Left renal cortex interstitium (tissue), 4 donors: ENCODE results near the gene SNTG2. TPM values are rescaled to one million over a fixed set of nuclear protein-coding genes. Genes with fewer than 3 reads are reported as not detected.

Experiments
- DNase-seq, 4 donors: peaks; one replicate each; pipeline ENCODE4 v3.0.0-alpha.2; 2013; ENCODE audit warnings: low read depth in 4 of 4, low spot score in 2 of 4, missing footprints in 1 of 4
- polyA plus RNA-seq, 4 donors: library from polyadenylated mRNA; unstranded; fragments of 120-200 nt; gene quantifications; one replicate each; pipeline ENCODE4 v1.2.1, GENCODE V29; 2013; ENCODE audit not compliant: insufficient read length in 4 of 4

The SNTG2 gene
- polyA plus RNA-seq, 4 donors: 1.8 to 2.9 (median 2.4) TPM

DNA sequence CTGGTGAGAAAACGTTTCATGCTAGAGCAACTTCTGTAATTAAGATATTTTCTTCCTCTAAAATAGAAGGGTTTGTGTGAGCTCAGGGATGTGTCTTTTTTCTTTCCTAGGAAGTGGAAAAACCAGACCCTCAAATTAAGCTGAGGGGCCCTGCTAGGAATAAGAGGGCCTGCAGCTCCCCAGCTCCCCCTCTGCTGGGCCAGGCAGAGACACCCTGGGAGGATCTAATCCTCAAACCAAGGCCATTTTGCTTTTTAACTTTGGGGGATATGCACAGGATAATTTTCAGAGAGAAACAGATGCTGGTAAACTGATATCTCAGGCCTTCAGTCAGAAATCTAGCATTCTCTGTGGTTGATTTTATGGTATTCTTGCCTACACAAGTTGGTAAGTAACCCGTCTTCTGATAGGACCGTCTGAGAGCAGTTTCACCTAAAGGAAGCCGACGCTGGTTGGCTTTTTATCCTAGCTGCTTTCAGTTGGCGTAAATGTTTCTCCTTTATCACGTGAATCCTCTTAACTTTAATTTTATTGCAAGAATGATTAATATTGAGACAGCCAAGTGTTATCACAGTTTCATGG lies 34.8 kb downstream of the SNTG2 start:
- DNase-seq: no peak

DNA sequence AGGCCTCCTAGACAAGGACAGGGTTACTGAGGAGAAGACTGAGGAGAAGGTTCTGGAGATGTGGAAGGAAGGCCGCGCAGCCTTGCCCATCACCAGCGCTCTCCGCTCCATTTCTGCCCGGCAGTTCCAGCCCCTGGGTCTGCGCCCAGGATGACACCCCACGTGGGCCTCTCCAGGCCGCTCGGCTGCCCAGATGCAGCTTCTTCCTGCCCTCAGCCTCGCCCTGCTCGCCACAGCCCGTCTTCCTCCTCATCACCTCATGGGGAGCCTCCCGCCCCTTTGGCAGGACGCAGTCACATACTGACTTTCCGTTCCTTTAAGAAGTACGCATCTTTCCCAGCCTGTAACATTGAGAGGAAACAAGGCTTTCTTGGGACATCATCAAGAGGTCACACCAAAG lies 37.1 kb downstream of the SNTG2 start:
- DNase-seq: no peak

DNA sequence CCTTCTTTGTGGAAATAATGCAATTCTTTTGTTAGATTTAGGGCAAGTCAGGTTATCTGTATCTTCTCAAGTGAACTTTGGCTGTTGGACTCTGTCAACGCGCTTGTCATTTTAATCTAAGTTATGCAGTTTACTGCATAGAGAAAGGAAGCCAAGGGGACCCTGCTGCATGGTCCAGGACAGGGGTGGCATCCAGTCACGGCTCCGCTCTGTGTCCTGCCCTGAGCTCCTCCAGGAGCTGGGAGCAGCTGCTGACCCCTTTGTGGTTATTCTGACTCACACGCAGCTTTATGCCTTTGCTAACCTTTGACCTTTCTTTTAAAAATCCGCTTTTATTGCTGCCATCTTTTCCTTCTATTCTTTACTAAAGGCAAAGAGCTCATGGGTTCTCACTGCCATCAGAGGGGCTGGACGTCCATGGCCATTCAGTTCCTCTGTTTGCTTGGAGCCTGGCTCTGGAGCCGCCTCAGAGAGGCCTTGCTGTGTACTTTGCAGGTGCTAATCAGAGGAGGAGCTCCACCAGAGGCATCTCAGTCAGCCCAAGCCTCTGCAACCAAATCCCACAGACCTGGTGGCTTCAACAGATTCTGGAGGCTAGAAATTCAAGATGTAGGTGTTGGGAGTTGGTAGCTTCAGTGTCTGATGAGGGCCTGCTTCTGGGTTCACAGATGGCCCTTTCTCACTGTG lies 39.3 kb downstream of the SNTG2 start:
- DNase-seq: no peak

GRCh38 chr2:990970-991369 lies 40.3 kb downstream of the SNTG2 start:
- no peak for DNase-seq

DNA sequence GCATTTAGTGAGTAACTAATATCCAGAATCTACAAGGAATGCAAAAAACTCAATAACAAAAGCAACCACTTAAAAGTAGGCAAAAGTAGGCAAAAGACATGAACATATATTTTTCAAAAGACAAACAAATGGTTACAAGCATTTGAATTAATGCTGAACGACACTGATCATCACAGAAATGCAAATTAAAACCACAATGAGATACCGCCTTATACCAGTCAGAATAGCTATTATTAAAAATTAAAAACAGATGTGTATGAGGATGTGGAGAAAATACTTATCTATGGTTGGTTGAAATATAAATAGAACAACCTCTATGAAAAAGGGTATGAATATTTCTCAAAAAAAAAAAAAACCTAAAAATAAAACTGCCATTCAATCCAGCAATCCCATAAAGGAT lies 51.7 kb downstream of the SNTG2 start:
- no peak for DNase-seq

GRCh38 chr2:1004398-1004797 lies 53.7 kb downstream of the SNTG2 start:
- no peak for DNase-seq

DNA sequence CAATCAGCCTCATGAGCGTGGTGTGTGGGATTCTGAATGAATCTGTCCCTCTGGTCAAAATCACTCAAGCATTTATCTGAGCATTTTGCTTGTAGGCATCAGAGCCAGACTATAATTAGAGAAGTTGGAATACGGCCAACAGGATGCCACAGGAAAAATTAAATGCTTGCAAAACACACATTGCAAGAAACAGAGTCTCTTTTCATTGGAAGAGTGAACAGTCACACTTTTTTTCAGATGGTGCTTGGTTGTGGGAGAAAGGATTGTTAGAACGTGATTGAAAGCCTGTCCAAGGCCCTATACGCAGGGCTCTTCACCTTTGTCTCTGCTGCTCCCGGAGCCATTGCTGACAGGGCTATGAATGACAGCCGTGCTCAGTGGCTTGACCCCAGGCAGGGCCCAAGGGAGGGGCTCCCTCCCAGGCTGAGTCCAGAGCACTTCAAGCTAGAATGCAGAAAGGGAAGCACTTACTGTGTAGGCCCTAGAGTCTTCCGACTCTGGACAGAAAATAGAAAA lies 59.8 kb downstream of the SNTG2 start:
- peak; percentile 13 to 59 (median 42) for DNase-seq

GRCh38 chr2:1011006-1011405 lies 60.4 kb downstream of the SNTG2 start:
- DNase-seq: no peak

GRCh38 chr2:1011985-1012384 lies 61.3 kb downstream of the SNTG2 start:
- DNase-seq: no peak

DNA sequence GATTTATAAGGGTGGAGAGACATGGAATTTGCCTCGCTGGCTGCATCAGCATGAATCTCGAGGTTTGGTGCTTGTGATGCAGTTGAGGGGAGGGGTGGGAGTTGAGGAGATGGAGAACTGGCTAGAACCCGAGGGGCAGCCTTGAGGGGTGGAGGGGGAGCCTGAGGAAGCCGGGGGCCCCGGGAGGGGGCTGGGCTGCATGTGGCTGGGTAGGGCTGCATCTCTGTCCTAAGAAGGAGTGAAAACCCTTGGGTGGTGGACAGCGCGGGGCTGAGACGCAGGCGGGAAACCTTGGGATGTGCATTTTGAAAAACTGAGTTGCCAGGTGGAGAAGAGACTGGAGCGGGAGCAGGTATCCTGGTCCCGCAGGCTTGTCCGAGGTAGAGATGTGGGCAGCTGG lies 64.2 kb downstream of the SNTG2 start:
- DNase-seq: no peak

- no peak for DNase-seq
These were observed 65.9 kb downstream of the SNTG2 start for GRCh38 chr2:1016500-1016899.

GRCh38 chr2:1017827-1018226 lies 67.2 kb downstream of the SNTG2 start:
- no peak for DNase-seq

GRCh38 chr2:1020206-1020605 lies 69.6 kb downstream of the SNTG2 start:
- no peak for DNase-seq

DNA sequence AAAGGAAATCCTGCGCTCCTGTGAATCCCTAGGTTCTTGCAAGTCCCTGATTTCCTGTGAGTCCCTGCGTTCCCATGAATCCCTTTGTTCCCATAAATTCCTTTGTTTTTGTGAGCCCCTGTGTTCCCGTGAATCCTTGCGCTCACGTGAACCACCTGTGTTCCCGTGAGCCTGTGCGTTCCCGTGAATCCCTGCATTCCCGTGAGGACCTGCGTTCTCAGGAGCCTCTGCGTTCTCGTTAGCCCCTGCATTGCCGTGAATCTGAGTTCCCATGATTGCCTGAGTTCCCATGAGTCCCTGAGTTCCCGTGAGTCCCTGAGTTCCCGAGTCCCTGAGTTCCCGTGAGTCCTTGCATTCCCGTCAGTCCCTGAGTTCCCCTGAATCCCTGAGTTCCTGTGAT lies 71.5 kb downstream of the SNTG2 start:
- DNase-seq: no peak

DNA sequence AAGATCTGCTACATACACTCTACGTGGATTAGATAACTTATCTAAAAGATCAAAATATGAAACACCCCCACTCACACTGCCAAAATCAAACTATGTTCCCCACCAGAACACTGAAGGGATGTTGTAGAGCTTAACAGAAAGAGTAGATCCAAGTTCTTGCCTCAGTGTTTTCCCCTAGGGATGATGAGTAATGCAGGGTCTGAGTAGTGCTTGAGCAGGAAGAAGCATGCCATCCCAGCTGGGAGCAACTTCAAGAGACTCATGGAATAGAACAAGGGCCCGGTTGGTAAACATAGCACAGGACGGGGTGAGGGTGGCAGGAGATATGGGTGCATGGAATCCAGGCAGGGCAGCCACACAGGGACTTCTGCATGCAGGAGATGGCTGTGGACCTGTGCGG lies 74.3 kb downstream of the SNTG2 start:
- no peak for DNase-seq

- no peak for DNase-seq
These were observed 75.5 kb downstream of the SNTG2 start for GRCh38 chr2:1026141-1026540.

DNA sequence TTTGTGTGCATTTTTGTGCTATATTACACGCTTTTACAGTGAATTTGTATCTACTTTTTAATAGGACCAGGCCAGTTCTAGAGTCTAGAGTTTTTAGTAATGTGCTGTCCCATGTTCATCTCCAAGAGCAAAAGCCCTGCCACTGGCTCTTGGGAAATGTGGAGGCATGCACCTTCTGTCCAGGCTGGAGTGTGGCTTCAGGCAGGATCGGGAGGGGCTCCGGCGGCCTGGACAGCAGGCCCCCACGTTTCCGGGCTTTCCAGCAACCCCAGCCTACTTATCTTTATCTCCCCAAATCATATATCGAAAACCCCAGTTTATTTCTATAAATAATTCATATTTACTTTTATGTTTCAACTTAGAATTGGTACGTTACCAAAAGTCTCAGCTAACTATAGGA lies 78.2 kb downstream of the SNTG2 start:
- DNase-seq: no peak

GRCh38 chr2:1032030-1032429 lies 81.4 kb downstream of the SNTG2 start:
- no peak for DNase-seq

- no peak for DNase-seq
These were observed 82.4 kb downstream of the SNTG2 start for GRCh38 chr2:1033069-1033468.

GRCh38 chr2:1037066-1037465 lies 86.4 kb downstream of the SNTG2 start:
- no peak for DNase-seq

GRCh38 chr2:1039549-1039948 lies 88.9 kb downstream of the SNTG2 start:
- no peak for DNase-seq

GRCh38 chr2:1041012-1041805 lies 90.6 kb downstream of the SNTG2 start:
- no peak for DNase-seq
